ENCODE results near the gene SHISA2. TPM values are rescaled to one million over a fixed set of nuclear protein-coding genes. Genes with fewer than 3 reads are reported as not detected.

The SHISA2 gene
- polyA plus RNA-seq, 2 of the 4 experiments (the other 2 are of a cell fraction) = not detected

- Histone ChIP-seq H3K4me2 (no peak overlapping the region), H3K27ac (no peak overlapping the region), H3K4me3 (no peak overlapping the region), H3K4me1 (no peaks in the 10 kb centered on the region), H3K9me3 (no peaks in the 10 kb centered on the region)
- TF ChIP-seq EHF (CRISPR knock-in tag; IDR thresholded peaks at IDR 0.05) = no peak
- TF ChIP-seq ESRRA (IDR thresholded peaks at IDR 0.05; ENCODE audit: borderline replicate concordance, low read length) = no peak
- no peak for TF ChIP-seq ZFP36 (IDR thresholded peaks at IDR 0.05; ENCODE audit: borderline replicate concordance, partially characterized antibody)
- no peak for TF ChIP-seq MAFK (IDR thresholded peaks at IDR 0.05; ENCODE audit: partially characterized antibody)
- TF ChIP-seq E2F6 (IDR thresholded peaks at IDR 0.05; ENCODE audit: borderline replicate concordance, low read depth) = no peak
- no peak for TF ChIP-seq BCL3 (IDR thresholded peaks at IDR 0.05)
- TF ChIP-seq ATOH8 (CRISPR knock-in tag; IDR thresholded peaks at IDR 0.05; ENCODE audit: low read depth) = no peak
- TF ChIP-seq ZNF302 (CRISPR knock-in tag; IDR thresholded peaks at IDR 0.05) = no peak
- no peak for TF ChIP-seq HOXB5 (CRISPR knock-in tag; IDR thresholded peaks at IDR 0.05)
- TF ChIP-seq TFCP2L1 (CRISPR knock-in tag; IDR thresholded peaks at IDR 0.05) = no peak
- no peak for TF ChIP-seq TP53 (CRISPR knock-in tag; IDR thresholded peaks at IDR 0.05)
- no peak for TF ChIP-seq KDM1A (IDR thresholded peaks at IDR 0.05; ENCODE audit: low read depth)
- TF ChIP-seq USF2 (IDR thresholded peaks at IDR 0.05) = no peak
- POLR2A ChIA-PET = no interaction called here
- no peak for FAIRE-seq
- CTCF ChIA-PET = no interaction called here
- no peak for DNase-seq (ENCODE audit: low read depth in 1 of 2, low spot score in 1 of 2)
- 14% methylated on average over 2 of the region's 2 CpGs for WGBS (ENCODE audit: missing lambda C conversion rate)
- ATAC-seq = no peak
Observed at GRCh38 chr13:26021516-26021915, 30.3 kb downstream of the SHISA2 start.

- TF ChIP-seq ZC3H11A (IDR thresholded peaks at IDR 0.05) (no peak), RNF2 (IDR thresholded peaks at IDR 0.05; ENCODE audit: borderline replicate concordance, low read depth) (no peak), HOXA7 (CRISPR knock-in tag; IDR thresholded peaks at IDR 0.05) (no peak), TFCP2L1 (CRISPR knock-in tag; IDR thresholded peaks at IDR 0.05) (no peak), ESRRA (IDR thresholded peaks at IDR 0.05; ENCODE audit: borderline replicate concordance, low read length) (no peak), SREBF2 (IDR thresholded peaks at IDR 0.05) (no peak), CEBPB (IDR thresholded peaks at IDR 0.05) (no peak), KDM5A (IDR thresholded peaks at IDR 0.05) (no peak), NPAS2 (CRISPR knock-in tag; IDR thresholded peaks at IDR 0.05; ENCODE audit: borderline replicate concordance) (no peak), EHMT2 (IDR thresholded peaks at IDR 0.05; ENCODE audit: low read depth) (no peak), BCL3 (IDR thresholded peaks at IDR 0.05) (no peak), POLR2A (IDR thresholded peaks at IDR 0.05; ENCODE audit: low read length) (no peak)
- H3K4me1 ChIP-seq = no peaks in the 10 kb centered on the region
- no peak overlapping the region for H3K4me3 ChIP-seq
- no peak for FAIRE-seq
- ChIA-PET POLR2A (no interaction called here), CTCF (no interaction called here)
- ATAC-seq = no peak
- no peaks in the 10 kb centered on the region for H3K9me3 ChIP-seq
- H3K27ac ChIP-seq = no peak overlapping the region
- WGBS (ENCODE audit: missing lambda C conversion rate) = 40% methylated on average over 7 of the region's 7 CpGs
- DNase-seq (ENCODE audit: low read depth in 1 of 2, low spot score in 1 of 2) = no peak
- no peak overlapping the region for H3K4me2 ChIP-seq
Observed at GRCh38 chr13:26020891-26021290, 30.9 kb downstream of the SHISA2 start.
